DND-41 (cell line): ENCODE measurements around the gene ERBB4.
"Not testable (repeated sequence)": the region's sequence is repeated elsewhere in the genome, so short reads cannot be mapped to it uniquely, and the experiment has no call there.

Experiments used
- EZH2 ChIP-seq: IDR thresholded peaks from 3 replicates; pipeline ENCODE4 v1.6.1; 2012; ENCODE audit warnings: borderline replicate concordance, low read depth, mild to moderate bottlenecking, moderate library complexity, low read length, inconsistent platforms; ENCODE audit not compliant: severe bottlenecking
- TF ChIP-seq, protein P1 (sequence below): IDR thresholded peaks from 2 replicates; pipeline ENCODE4 v1.5.1; 2012; ENCODE audit warnings: borderline replicate concordance, low read length, moderate library complexity, mild to moderate bottlenecking; ENCODE audit not compliant: poor library complexity, severe bottlenecking; ENCODE audit errors: extremely low read depth

DNA sequence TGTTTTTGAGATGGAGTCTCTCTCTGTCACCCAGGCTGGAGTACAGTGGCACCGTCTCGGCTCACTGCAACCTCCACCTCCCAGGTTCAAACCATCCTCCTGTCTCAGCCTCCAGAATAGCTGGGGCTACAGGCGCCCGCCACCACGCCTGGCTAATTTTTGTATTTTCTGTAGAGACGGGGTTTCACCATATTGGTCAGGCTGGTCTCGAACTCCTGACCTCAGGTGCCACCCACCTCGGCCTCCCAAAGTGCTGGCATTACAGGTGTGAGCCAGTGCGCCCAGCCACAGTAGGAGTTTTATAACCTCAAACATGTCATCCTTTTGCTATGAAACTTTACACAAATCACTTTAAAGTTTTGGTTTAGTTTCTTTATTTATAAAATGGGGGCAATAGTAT lies 816.7 kb downstream of the ERBB4 start:
- TF ChIP-seq, protein P1, sequence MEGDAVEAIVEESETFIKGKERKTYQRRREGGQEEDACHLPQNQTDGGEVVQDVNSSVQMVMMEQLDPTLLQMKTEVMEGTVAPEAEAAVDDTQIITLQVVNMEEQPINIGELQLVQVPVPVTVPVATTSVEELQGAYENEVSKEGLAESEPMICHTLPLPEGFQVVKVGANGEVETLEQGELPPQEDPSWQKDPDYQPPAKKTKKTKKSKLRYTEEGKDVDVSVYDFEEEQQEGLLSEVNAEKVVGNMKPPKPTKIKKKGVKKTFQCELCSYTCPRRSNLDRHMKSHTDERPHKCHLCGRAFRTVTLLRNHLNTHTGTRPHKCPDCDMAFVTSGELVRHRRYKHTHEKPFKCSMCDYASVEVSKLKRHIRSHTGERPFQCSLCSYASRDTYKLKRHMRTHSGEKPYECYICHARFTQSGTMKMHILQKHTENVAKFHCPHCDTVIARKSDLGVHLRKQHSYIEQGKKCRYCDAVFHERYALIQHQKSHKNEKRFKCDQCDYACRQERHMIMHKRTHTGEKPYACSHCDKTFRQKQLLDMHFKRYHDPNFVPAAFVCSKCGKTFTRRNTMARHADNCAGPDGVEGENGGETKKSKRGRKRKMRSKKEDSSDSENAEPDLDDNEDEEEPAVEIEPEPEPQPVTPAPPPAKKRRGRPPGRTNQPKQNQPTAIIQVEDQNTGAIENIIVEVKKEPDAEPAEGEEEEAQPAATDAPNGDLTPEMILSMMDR, result not testable (repeated sequence)
- not testable (repeated sequence) for TF ChIP-seq EZH2
